ENCODE measurements around the gene SFXN2.
"Not testable (repeated sequence)": the region's sequence is repeated elsewhere in the genome, so short reads cannot be mapped to it uniquely, and the experiment has no call there.

SFXN2 gene

GRCh38 chr10:102720775-102721301, 6.4 kb downstream of the SFXN2 start:
- DNase-seq (ENCODE audit: low read depth) = no peak

- no peak for DNase-seq (ENCODE audit: low read depth)
Measured at GRCh38 chr10:102721954-102722353, 7.5 kb downstream of the SFXN2 start.

- no peak for DNase-seq (ENCODE audit: low read depth)
Measured at GRCh38 chr10:102723989-102724388, 9.6 kb downstream of the SFXN2 start.

GRCh38 chr10:102726274-102726673, 11.8 kb downstream of the SFXN2 start:
- no peak for DNase-seq (ENCODE audit: low read depth)

GRCh38 chr10:102727037-102727818, 12.8 kb downstream of the SFXN2 start:
- DNase-seq (ENCODE audit: low read depth) = no peak

GRCh38 chr10:102729029-102730026, 14.9 kb downstream of the SFXN2 start:
- DNase-seq (ENCODE audit: low read depth) = no peak

- no peak for DNase-seq (ENCODE audit: low read depth)
Measured at GRCh38 chr10:102731222-102731800, 16.9 kb downstream of the SFXN2 start.

GRCh38 chr10:102732661-102733060, 18.2 kb downstream of the SFXN2 start:
- DNase-seq (ENCODE audit: low read depth) = no peak

GRCh38 chr10:102735065-102735562, 20.7 kb downstream of the SFXN2 start:
- no peak for DNase-seq (ENCODE audit: low read depth)

GRCh38 chr10:102738692-102739121, 24.3 kb downstream of the SFXN2 start:
- no peak for DNase-seq (ENCODE audit: low read depth)

- DNase-seq (ENCODE audit: low read depth) = no peak
Measured at GRCh38 chr10:102740229-102740628, 25.8 kb downstream of the SFXN2 start.

- no peak for DNase-seq (ENCODE audit: low read depth)
Measured at GRCh38 chr10:102741726-102742237, 27.3 kb downstream of the SFXN2 start.

GRCh38 chr10:102742313-102742712, 27.9 kb downstream of the SFXN2 start:
- DNase-seq (ENCODE audit: low read depth) = not testable (repeated sequence)

GRCh38 chr10:102743078-102743587, 28.7 kb downstream of the SFXN2 start:
- no peak for DNase-seq (ENCODE audit: low read depth)

GRCh38 chr10:102743588-102744373, 29.3 kb downstream of the SFXN2 start, which contains the start of gene WBP1L:
WBP1L (plus strand) TSS chr10:102743948; CDS start chr10:102744054, 106 bp downstream.
- DNase-seq (ENCODE audit: low read depth) = peak; percentile 92

GRCh38 chr10:102744374-102745051, 30.1 kb downstream of the SFXN2 start:
- DNase-seq (ENCODE audit: low read depth) = no peak

- no peak for DNase-seq (ENCODE audit: low read depth)
Measured at GRCh38 chr10:102745157-102745556, 30.7 kb downstream of the SFXN2 start.

- DNase-seq (ENCODE audit: low read depth) = no peak
Measured at GRCh38 chr10:102752266-102752930, 38.0 kb downstream of the SFXN2 start.

- DNase-seq (ENCODE audit: low read depth) = no peak
Measured at GRCh38 chr10:102752934-102753664, 38.7 kb downstream of the SFXN2 start.

Data from HS-27A (cell line).